Activated CD8-positive, alpha-beta memory T cell treated with anti-CD3 and anti-CD28 coated beads for 4 hours (primary cell): ENCODE measurements around the gene NEDD8.
"Not testable (repeated sequence)": the region's sequence is repeated elsewhere in the genome, so short reads cannot be mapped to it uniquely, and the experiment has no call there.

Experiments
- DNase-seq, 2 donors: peaks; one replicate each; pipeline ENCODE4 v3.0.0-alpha.2; 2020; ENCODE audit warnings: low read depth in 2 of 2

Gene NEDD8

DNA sequence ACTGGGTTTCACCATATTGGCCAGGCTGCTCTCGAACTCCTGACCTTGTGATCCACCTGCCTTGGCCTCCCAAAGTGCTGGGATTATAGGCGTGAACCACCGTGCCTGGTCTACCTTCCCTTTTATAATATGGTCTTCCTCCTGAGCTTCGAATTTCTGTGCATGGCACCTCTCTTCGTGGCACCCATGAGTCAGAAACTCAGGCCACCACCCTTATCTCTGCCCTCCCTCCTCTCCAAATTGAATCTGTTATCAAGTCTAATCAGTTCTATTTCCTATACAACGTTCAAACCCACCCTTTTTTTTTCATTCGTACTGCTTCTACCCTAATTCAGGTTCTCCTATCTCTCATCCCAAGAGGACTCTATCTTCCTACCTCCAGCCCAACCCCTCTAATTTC, 15.3 kb upstream of the NEDD8 start:
- no peak for DNase-seq

DNA sequence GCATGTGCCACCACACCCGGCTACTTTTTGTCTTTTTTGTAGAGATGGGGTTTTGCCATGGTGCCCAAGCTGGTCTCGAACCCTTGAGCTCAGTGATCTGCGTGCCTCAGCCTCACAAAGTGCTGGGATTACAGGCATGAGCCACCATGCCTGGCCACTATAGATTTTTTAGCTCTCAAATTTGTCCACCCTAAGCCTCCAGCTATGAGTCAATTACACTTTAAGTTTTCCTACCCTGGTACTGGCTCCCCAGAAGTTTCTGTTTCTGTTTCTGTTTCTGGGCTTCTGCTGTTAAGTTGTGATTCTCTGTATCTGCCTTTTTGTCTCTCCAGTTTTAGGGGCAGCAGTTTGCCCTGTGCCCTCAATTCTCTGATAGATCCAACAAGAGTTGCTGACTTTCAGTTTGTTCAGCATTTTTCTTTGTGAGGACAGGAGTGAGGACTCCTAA, 14.6 kb upstream of the NEDD8 start:
- DNase-seq: no peak

DNA sequence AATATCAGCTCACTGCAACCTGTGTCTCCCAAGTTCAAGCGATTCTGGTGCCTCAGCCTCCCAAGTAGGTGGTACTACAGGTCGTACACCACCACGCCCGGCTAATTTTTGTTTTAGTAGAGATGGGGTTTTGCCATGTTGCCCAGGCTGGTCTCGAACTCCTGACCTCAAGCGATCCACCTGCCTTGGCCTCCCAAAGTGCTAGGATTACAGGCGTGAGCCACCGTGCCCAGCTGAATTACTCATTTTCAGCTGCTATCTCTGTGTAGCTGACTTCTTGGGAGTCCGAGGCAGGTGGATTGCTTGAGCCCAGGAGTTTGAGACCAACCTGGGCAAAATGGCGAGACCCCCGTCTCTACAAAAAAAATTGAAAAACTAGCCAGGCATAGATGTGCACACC, 13.2 kb upstream of the NEDD8 start:
- DNase-seq: not testable (repeated sequence)

DNA sequence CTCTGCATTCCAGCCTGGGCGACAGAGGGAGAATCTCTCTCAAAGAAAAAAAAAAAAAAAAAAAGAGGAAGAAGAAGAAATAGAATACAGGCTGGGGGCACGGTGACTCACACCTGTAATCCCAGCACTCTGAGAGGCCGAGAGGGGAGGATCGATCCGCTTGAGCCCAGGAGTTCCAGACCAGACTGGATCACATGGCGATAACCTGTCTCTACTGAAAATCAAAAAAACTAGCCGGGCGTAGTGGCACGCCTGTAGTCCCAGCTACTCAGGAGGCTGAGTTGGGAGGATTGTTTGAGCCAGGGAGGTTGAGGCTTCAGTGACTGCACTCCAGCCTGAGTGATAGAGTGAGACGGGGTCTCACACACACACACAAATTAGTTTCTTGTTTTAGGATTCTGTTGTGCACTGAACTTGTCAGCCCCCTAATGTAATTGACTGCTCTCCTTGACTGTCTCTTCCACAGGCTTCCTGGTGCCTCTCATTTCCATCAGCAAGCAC, 11.2 kb upstream of the NEDD8 start:
- DNase-seq: no peak

DNA sequence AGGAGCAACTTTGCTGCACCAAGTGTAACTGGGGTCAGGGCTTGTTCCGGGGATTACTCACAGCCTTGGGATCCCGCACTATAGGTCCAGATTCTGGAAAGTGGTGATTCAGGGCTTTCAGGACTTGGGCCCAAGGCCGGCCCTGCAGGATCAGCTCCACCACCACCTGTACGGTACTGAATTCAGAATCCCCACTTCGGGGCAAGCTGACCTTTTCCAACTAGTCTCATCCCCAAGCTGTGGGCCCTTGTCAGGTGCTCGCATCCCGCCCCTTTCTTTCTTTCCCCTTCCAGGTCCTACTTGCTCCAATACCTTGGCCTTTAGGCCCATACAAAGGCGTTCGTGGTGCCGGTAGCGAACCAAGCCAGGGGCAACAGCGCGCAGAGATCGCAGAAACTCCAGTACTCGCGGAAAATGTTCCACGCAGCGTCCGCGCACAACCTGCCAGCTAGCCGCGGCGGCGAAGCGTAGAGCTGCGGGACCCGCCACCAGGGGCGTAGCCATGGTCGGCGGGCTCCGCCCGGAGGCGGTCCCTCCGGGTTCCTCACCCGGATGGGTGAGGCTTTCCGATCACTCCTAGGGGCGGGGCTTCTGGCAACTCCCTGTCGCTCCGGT, 9.8 kb upstream of the NEDD8 start:
- peak; percentile 85 to 90 for DNase-seq

DNA sequence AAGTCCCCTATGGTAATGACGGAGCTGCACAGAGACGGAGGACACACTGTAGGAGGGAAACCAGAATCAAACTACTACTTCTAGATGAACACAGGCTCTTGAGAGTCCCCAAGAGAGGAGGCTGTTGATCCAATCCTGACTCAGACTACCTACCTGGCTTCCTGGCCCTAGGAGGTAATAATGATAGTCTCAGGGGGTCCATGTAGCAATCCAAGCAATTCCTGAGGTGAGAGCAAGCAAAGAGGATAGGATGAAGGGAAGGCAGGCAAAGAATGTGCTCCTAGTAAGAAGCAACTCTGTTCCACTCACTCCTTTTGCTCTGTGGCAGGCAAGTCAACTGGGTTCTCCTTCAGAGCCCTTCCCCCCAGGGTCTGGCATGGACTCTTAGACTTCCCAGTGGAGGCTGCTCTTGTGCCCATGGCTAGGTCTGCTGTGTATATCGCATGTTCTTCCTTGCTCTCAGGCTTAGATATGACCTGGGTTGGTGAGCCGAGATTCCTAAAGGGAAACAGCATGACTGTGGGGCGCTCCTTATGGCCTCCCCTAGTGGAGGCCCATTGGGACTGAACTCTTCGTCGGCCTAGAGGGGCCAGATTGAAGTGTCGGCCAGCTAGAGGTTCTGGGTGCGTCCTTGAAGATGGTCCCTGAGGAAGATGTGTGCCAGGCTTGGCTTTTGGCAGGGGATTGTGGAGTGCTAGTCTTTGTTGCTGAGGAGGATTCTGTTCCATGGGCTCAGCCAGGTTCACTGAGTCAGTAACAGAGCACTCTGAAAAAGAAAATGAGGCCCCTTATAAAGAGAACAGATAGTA, 8.1 kb upstream of the NEDD8 start:
- no peak for DNase-seq

DNA sequence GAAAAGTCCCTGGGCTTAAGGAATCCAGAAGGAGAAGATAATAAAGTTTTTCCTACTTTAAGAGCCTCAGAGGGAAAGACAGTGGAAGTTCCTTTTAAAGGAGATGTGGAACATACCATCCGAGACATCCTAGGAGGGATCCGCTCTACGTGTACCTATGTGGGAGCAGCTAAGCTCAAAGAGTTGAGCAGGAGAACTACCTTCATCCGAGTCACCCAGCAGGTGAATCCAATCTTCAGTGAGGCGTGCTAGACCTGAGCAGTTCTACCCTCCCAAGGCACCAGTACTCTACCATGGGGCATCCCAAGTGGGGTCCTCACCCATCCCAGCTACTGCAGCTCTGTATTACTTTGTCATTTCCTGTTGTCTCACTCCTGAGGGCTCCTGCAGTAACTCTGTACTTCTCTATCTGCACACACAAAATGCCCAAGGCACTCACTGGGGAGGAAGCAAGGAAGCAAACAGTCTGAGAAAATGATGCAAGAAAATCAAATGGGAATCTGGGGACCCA, 6.4 kb upstream of the NEDD8 start:
- DNase-seq: no peak

DNA sequence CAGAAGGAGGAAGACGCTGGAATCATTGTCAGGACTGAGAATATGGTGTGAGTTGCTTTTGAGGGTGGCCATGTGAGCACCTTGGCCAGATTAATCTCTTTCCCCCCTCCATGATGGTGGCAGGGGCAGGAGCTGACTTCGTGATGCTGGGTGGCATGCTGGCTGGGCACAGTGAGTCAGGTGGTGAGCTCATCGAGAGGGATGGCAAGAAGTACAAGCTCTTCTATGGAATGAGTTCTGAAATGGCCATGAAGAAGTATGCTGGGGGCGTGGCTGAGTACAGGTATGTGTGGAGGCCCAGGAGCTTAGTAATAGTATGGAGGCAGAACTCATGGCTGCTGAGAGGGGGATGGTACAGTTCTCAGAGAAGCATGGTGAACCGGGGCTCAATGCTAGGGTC, 6.0 kb upstream of the NEDD8 start:
- DNase-seq: peak in 1 of 2 donors; percentile 19

DNA sequence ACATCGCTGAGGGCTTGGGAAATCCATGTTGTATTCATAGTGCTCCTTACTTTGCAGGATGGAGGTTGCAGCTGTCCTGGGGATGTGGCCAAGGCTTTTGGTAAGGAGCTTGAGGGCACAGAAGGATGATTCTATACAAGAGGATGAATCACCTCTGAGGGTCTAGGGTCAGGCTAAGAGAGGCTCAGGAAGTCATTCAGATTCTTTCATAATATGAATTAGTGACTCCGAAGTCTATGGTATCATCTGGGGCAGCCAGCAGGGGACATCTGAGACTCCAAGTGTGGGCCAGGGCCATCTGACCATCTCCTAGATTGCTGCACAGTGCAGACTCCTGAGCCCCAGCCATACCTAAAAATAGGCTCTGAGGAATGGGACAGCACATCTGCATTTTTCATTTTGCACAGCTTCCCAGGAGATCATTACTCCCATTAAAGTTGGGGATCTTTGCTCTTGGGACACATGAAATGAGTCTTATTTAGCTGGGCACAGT, 5.3 kb upstream of the NEDD8 start:
- DNase-seq: no peak

DNA sequence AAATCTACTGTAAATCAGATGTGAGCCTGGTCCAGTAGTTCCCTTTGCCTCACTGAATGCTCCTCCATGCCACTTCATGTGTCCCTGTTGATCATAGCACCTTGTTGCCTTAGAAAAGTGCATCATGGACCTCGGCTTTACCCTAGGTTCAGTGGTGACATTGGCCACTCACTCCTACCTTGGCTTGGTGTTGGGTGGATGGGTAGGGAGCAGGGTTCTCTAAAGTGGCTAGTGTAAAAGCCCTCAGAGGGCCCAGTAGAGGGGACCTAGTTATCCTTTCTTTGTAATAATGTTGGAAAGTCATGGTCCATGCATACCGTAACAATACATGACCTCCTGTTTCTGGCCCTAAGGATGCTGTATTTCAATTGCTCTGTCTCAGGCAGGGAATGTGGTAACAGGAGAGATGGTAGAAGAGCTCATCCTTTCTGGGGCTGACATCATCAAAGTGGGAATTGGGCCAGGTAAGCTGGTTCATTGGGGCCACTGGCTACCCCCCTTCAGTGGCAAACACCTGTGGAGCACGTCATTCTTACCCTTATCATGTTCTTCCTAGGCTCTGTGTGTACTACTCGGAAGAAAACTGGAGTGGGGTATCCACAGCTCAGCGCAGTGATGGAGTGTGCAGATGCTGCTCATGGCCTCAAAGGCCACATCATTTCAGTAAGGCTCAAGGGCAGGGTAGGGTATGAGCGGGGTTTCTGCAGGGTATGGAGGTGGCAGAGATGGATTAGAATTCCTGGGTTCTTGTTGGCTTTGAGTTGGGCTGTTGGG, 4.7 kb upstream of the NEDD8 start:
- DNase-seq: no peak

DNA sequence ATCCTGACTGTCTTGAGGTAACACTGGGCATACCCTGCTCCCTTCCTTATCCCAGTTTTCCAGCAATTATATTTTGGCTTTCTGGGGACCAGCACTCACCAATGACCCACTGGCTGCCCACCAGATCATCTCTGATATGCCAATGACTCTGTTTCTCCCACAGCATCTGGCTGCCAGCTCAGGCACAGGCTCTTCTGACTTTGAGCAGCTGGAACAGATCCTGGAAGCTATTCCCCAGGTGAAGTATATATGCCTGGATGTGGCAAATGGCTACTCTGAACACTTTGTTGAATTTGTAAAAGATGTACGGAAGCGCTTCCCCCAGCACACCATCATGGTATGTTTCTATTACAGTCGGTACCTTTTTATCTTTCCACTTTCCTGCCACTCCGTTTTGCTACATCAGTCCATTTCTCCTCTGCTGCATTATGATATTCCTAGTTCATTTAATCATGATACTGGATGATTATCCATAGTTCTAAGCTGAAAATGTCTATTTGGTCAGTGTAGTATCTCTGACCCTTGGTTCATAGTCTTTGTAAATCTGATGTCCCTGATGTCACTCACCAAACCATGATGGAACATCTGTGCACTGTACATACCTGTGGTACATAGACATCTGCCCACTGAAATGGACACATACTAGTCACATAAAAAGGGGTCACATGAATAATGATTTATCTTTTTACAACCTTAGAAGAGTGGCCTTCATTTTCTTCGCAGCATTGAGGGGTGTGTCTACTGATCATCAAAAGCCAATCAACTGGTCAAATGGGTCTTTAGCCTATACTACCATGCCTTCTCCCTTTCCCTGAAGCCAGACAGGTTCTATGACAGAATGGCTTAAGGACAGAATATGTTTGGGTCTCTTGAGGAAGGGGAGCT, 3.9 kb upstream of the NEDD8 start:
- no peak for DNase-seq

DNA sequence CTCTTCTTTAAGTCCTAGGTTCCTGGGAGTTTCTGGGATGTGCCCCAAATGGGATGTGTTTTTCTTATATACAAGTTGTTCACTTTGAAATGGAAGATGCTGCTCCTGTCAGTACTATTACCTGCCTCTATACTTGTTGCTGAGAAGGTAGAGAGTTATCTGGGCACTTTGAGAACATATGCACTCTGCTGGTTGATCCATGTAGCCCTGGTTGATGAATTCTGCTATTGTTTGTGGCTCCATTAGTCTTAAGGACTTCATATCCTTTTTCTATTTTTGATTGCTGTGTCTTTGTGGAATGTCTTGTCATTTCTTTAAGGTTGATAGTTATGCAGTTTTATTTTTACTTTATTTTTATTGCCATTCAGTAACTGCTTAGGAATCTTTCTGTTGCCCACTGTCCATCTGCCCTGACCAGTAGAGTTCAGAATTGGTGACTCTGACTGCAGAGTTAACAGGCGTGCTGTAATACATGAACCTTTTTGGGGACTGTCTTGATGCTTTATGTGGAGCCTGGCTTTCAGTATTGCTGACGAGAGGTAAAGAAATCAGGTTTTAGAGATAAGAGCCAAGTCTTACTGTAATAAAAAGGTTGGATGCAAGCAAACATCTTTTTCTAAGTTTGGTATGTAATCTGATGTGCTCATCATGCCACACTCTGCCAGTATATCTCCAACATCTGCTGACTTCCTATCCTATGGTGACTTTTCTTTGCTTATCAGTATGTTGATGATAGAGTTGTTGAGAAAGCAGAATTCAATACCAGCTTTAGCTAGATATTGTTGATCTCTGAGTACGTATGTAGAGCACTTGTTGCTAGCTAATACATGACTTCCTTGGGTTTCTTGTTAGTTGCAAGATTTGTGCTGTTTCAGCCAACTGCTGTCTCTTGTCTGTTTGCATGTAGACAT, 2.2 kb upstream of the NEDD8 start:
- DNase-seq: no peak

DNA sequence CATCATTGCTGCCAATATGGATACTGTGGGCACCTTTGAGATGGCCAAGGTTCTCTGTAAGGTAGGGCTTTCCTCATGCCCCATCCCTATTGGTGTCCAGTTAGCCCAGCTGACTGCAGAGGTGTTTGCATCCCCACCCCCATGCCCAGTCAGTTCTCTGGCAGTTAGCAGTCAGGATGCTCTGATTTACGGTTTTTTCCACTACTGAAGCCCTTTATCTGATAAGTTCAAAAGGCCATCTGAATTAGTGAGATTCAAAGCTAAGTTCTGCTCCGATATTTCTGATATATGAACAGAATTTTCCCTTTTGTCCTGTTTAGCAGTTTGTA, 1.3 kb upstream of the NEDD8 start:
- no peak for DNase-seq

DNA sequence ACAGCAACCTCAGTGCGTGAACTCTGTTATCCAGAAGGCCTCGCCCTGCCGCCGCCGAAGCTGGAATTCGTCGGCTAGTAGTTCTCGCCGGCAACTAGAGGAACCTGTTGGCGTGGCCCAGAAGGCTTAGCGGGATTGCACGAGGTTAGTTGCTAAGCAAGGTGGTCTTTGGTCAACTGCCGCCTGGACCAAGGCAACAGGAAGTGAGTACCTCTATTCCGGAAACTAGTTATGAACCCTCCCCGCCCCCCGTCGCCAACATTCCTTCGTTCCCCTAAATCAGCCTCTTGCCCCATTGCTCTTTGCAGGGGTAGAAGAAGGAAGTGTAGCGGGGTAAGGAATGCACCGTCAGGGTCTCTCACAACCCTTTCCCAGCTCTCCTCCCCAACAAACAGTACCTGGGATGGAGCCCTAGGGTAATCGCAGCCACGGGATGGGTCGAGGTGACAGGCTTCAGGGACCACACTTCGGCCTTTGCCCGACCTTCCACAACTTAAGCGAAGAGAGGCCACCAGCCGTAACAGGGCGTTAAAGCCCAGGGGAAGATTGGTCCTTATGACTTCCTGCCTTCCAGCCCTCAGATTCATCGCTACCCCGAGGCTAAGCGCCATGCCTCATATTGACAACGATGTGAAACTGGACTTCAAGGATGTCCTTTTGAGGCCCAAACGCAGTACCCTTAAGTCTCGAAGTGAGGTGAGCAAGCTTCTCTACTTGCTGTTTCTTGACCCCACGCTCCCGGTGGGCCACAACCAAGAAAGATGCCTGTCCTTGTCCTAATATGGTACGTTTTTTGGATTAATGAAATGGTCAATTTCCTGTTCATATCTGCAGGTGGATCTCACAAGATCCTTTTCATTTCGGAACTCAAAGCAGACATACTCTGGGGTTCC, 724 bp upstream of the NEDD8 start, which contains the start of gene GMPR2:
Gene GMPR2 (plus strand): TSS at position 285 of the 893 bp plus-strand sequence. CDS start 325 bp downstream, at position 610.
- peak in 1 of 2 donors; percentile 26 for DNase-seq

DNA sequence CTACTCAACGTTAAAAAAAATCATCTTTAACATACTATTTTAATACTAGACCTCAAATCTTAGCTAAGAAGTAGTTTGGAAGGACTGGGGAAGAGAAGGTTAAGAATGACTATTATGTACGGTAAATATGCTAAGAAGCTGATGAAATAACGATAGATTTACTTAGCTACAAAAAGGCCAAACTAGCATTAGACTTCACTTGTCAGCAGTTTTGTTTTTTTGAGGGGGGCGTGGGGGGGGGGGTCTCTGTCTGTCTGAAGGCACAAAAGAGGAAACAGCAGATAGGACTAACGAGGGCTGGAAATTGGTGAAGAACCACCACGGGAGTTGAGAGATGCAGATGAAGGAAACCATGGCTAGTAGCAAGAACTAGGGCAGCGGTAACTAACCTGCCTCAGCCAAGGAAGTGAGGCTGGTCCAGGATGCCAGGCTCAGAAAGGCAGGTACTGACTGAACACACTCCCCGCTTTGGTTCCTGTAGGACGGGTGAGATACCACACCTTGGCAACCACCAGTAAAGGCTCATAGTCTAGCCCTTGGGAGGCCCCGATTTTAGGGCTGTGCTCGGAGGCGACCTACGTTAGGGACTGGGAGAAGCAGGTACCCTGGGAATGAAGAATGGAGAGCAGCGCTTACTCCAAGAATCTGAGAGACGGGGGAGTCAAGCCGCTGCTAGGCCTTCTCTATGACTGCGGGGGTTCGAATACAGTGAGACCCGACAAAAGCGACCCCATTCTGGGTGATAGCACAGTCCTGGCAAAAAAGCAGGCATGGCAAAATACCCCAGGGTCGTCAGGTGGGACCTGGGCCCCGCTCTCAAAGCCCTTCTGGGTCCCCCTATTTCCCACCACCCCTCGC, 675 bp downstream of the NEDD8 start:
- DNase-seq: no peak

DNA sequence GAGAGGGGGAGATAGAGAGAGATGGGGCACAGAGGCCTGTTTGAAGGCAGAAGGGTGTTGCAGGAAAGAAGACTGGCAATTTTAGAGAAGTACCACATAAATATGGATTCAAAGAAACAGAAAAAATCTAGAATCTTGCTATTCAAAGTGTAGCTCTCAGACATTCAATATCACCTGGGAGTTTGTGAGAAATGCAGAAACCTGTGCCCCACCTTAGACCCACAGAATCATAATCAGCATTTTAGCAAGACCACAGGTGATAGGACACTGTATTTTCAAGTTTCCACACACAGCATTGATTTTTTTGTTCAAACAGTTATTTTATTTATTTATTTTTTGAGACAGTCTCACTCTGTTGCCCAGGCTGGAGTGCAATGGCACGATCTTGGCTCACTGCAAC, 3.3 kb downstream of the NEDD8 start:
- no peak for DNase-seq

DNA sequence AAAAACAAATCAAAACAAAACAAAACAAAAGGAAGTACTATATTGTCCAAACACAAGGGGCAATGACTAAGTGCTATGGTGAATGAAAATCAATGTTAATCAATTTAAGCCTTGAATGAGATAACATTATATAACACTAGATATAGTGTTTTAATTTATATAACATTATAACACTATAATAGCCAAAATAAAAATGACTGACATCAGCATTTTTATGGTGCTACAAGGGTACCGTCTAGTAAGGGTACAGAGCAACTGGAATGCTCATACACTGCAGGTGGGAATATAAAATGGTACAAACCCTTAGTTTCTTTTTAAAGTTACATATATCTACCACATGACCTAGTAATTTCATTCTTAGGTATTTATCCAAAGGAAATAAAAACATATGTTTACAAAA, 5.7 kb downstream of the NEDD8 start:
- DNase-seq: no peak

DNA sequence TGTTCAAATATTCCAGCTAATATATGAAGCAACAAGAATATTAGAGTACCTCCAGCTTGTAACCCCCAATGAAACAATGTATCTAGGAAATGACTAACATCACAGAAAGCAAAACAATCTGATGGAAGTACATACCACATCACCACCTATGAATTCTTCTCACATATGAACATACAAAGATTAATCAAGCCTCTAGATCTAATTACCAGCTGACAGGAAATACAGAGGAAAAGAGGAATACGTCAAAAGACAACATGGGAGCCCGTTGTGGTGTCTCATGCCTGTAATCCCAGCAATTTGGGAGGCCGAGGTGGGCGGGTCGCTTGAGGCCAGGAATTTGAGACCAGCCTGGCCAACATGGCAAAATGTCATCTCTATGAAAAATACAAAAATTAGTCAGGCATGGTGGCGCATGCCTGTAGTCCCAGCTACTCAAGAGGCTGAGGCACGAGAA, 7.5 kb downstream of the NEDD8 start:
- no peak for DNase-seq
